Body of pancreas (tissue), 4 donors: ENCODE measurements around the gene DYTN. TPM values are rescaled to one million over a fixed set of nuclear protein-coding genes. Genes with fewer than 3 reads are reported as not detected.
A peak's percentile ranks its signal among the peaks of the same experiment; 100 is the strongest.

Experiments used
- ATAC-seq: fragments of 150-250 bp; one replicate; pipeline ENCODE4 v1.9.1; 2016
- DNase-seq, 4 donors: peaks; one replicate each; pipeline ENCODE4 v3.0.0-alpha.2; 2019
- H3K27ac ChIP-seq, 4 donors: fragments of 200-600 bp; sonication (generic); 1 replicate in 3 of 4; 2 replicates in 1 of 4; pipeline versions ENCODE4 v1.5.1 to v1.6.1; 2016 to 2019; ENCODE audit warnings: mild to moderate bottlenecking in 1 of 4, mixed read lengths in 1 of 4, moderate library complexity in 1 of 4
- H3K27me3 ChIP-seq, 2 donors: fragments of 200-600 bp; sonication (generic); one replicate each; pipeline ENCODE4 v1.6.0; 2016; ENCODE audit warnings: mild to moderate bottlenecking in 1 of 2
- H3K36me3 ChIP-seq, 2 donors: fragments of 200-600 bp; sonication (generic); replicated peaks in 1 of 2; 2 replicates each; pipeline ENCODE4 v1.5.1; 2016; ENCODE audit warnings: low read depth in 2 of 2; ENCODE audit not compliant: insufficient read depth in 1 of 2
- H3K4me1 ChIP-seq: fragments of 200-600 bp; sonication (generic); one replicate; pipeline ENCODE4 v1.6.0; 2016
- H3K4me3 ChIP-seq, 2 donors: fragments of 200-600 bp; sonication (generic); 1 replicate in 1 of 2; 2 replicates in 1 of 2; pipeline ENCODE4 v1.5.1; 2016 to 2019
- H3K9me3 ChIP-seq, 3 donors: fragments of 200-600 bp; sonication (generic); 1 replicate in 2 of 3; 2 replicates in 1 of 3; pipeline ENCODE4 v1.5.1; 2016
- POLR2A ChIP-seq, 3 donors: fragments of 450-650 bp; IDR thresholded peaks; one replicate each; pipeline ENCODE4 v1.6.1; 2016; ENCODE audit warnings: antibody characterized with exemption in 3 of 3, mild to moderate bottlenecking in 2 of 3
- whole genome bisulfite sequencing, 2 donors: methylation state at CpG; one replicate each; pipeline ENCODE4 v1.1.5; 2017; 5-methylcytosine and 5-hydroxymethylcytosine counted together
- intact Hi-C: fragments of 100-400 bp; cut with DNase I; formaldehyde crosslinking; loops from one replicate; pipeline ENCODE4 v1.15.1; 2023
- total RNA-seq, 2 donors: library from RNA; depleted of rRNA; stranded (reverse); fragments of >200 nt; gene quantifications; one replicate each; pipeline ENCODE4 v1.1.0, GENCODE V29; 2016
- TF ChIP-seq, protein P1 (sequence below), 7 experiments: fragments of 450-650 bp in 4 of 7; fragments of 200-600 bp in 3 of 7; sonication (generic) in 3 of 7; IDR thresholded peaks; one replicate each; pipeline ENCODE4 v1.5.1; 2016 to 2019; ENCODE audit warnings: antibody characterized with exemption in 7 of 7

DYTN gene
- total RNA-seq, 2 donors from 2014 or later: not detected

DNA sequence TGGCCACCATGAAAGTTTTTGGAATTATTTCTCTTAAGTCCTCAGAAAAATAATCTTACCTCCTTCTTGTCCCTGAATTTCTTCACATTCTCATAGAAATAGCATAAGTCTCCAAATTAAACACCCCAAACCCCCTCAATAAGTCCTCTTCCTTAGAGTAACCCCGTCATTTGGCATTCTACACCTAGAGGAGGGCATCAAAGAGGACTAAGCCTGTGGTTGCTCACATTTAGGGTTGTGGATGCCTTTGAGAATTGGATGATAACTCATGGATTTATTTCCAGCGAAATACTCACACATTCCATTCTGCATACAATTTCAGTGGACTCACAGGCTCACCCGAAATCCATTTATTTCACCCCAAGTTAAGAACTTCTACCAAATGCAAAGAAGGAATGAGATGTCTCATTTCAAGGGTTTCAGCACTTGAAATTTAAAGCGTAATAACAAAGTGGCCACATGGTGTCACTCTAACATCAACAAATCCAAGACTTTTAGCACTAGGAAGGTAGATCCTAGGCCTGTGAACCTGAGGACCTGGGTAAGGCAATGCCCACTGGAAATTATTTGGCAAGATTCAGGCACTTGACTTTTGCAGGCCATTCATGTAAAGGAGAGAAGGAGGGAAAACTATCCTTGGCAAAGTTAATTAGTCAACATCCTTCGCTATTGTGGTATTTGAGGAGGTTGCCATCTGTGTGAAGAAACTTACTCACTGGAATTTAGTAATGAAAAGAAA is 24.6 kb downstream of the DYTN start:
- WGBS, 2 donors: 25 to 29% methylated on average over 5 of the region's 5 CpGs
- H3K4me1 ChIP-seq: no peaks in the 10 kb centered on the region
- intact Hi-C loops: no loop called here
- ATAC-seq: peak; percentile 64
- TF ChIP-seq, protein P1, sequence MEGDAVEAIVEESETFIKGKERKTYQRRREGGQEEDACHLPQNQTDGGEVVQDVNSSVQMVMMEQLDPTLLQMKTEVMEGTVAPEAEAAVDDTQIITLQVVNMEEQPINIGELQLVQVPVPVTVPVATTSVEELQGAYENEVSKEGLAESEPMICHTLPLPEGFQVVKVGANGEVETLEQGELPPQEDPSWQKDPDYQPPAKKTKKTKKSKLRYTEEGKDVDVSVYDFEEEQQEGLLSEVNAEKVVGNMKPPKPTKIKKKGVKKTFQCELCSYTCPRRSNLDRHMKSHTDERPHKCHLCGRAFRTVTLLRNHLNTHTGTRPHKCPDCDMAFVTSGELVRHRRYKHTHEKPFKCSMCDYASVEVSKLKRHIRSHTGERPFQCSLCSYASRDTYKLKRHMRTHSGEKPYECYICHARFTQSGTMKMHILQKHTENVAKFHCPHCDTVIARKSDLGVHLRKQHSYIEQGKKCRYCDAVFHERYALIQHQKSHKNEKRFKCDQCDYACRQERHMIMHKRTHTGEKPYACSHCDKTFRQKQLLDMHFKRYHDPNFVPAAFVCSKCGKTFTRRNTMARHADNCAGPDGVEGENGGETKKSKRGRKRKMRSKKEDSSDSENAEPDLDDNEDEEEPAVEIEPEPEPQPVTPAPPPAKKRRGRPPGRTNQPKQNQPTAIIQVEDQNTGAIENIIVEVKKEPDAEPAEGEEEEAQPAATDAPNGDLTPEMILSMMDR (IDR thresholded peaks at IDR 0.05): peak in 6 of 7 experiments; percentile 49 to 74 (median 62)
- TF ChIP-seq POLR2A (IDR thresholded peaks at IDR 0.05): no peak
- no peak overlapping the region for H3K4me3 ChIP-seq
- no peaks in the 10 kb centered on the region for H3K36me3 ChIP-seq
- no peaks in the 10 kb centered on the region for H3K9me3 ChIP-seq
- H3K27ac ChIP-seq: no peak overlapping the region
- no peaks in the 10 kb centered on the region for H3K27me3 ChIP-seq
- DNase-seq: peak; percentile 7 to 45 (median 18)

DNA sequence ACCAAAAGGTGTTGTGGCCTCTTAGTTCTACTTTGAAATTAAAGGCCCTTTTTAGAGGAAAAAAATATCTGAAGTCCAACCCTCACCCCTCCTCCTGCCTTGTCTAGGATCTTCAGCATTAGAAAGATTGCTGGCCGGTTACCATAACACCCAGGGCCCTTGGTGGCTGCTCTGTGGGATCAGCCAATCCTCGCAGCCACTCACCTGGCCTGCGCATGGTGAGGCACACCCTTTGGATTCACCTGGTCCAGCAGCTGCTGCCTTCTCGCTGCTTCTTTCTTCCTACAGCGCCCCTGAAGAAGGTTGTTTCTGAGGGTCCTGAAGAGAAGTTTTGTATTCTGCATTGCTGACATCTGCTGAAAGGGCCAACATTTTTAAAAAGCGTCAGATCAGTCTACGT is 25.2 kb downstream of the DYTN start:
- no peak overlapping the region for H3K4me3 ChIP-seq
- TF ChIP-seq POLR2A (IDR thresholded peaks at IDR 0.05): no peak
- TF ChIP-seq, protein P1 (IDR thresholded peaks at IDR 0.05): no peak
- ATAC-seq (no peak), DNase-seq (no peak)
- no peaks in the 10 kb centered on the region for H3K4me1 ChIP-seq
- no peak overlapping the region for H3K27ac ChIP-seq
- 36 to 48% methylated on average over 7 of the region's 7 CpGs for WGBS, 2 donors
- intact Hi-C loops: no loop called here
- no peaks in the 10 kb centered on the region for H3K36me3 ChIP-seq
- H3K9me3 ChIP-seq: no peaks in the 10 kb centered on the region
- H3K27me3 ChIP-seq: no peaks in the 10 kb centered on the region

DNA sequence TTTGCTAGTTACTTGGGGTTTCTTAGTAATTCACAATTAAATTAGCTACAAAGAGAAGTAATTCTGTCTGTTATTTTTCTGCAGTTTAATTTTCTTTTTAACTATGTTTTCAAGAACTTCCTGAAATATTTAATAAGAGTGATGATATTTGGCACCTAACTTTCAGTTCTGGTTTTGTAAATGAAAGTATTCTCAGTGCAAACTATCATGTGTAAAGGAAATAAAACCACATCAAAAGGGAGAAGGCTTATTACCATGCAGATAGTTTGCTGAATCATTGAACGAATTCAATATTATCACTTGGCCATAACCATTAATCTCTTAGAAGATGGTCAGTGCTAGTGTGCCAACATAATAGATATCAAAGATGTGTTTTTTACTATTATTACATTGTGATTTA is 29.2 kb downstream of the DYTN start:
- Histone ChIP-seq H3K4me3 (no peak overlapping the region), H3K9me3 (no peaks in the 10 kb centered on the region)

DNA sequence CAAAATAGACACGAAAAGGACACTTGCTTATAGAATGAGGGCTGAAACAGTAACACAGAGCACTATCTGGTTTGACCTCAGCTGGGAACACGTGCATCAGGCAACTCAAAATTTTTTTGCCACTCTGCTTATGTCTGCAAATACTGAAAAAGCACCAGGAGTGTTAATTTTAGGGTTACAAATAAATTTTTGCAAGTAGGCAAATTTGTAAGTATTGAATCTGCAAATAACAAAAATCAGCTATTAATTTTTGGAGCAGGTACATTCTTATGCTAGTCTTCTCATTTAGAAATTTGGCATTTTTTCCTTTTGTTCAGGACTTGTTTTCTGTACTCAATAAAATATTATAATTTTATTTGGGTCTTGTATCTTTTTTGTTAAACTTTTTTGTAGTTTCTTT is 29.7 kb downstream of the DYTN start:
- TF ChIP-seq, protein P1 (IDR thresholded peaks at IDR 0.05): no peak
- no peak for TF ChIP-seq POLR2A (IDR thresholded peaks at IDR 0.05)
- intact Hi-C loops: no loop called here
- WGBS, 2 donors: 41 to 52% methylated on average over 2 of the region's 2 CpGs

More for the DNA sequence above, 29.2 kb downstream of the DYTN start:
- intact Hi-C loops: no loop called here
- 26 to 45% methylated on average over 1 of the region's 1 CpG for WGBS, 2 donors
- no peaks in the 10 kb centered on the region for H3K4me1 ChIP-seq
- DNase-seq (no peak), ATAC-seq (no peak)
- no peaks in the 10 kb centered on the region for H3K36me3 ChIP-seq
- H3K27me3 ChIP-seq: no peaks in the 10 kb centered on the region
- no peak for TF ChIP-seq POLR2A (IDR thresholded peaks at IDR 0.05)
- TF ChIP-seq, protein P1 (IDR thresholded peaks at IDR 0.05): no peak
- H3K27ac ChIP-seq: no peak overlapping the region

DNA sequence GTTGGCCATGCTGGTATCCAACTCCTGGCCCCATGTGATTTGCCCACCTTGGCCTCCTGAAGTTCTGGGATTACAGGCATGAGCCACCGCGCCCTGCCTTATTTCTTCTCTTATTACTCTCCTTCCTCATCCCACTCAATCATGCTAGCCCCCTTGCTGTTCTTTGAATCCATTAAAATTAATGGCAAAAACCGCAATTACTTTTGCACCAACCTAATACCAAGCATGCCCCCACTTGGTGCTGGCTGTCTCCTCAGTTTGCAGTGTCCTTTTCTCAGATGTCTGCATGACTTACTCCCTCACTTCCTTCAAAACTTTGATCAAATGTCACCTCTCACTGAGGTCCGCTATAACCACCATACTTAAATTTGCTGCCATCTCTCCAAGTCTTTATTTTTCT is 34.6 kb downstream of the DYTN start:
- TF ChIP-seq, protein P1 (IDR thresholded peaks at IDR 0.05): no peak
- no peak for TF ChIP-seq POLR2A (IDR thresholded peaks at IDR 0.05)
- Histone ChIP-seq H3K36me3 (no peaks in the 10 kb centered on the region), H3K4me3 (no peak overlapping the region), H3K4me1 (no peaks in the 10 kb centered on the region), H3K27me3 (no peaks in the 10 kb centered on the region), H3K27ac (no peak overlapping the region), H3K9me3 (no peaks in the 10 kb centered on the region)
- intact Hi-C loops: no loop called here
- ATAC-seq: no peak
- DNase-seq: no peak
- 80 to 83% methylated on average over 4 of the region's 4 CpGs for WGBS, 2 donors

More for the DNA sequence above, 29.7 kb downstream of the DYTN start:
- H3K27me3 ChIP-seq: no peaks in the 10 kb centered on the region
- no peak for DNase-seq
- ATAC-seq: no peak
- H3K4me1 ChIP-seq: no peaks in the 10 kb centered on the region
- H3K4me3 ChIP-seq: no peak overlapping the region
- no peaks in the 10 kb centered on the region for H3K36me3 ChIP-seq
- no peak overlapping the region for H3K27ac ChIP-seq
- H3K9me3 ChIP-seq: no peaks in the 10 kb centered on the region
